ENCODE measurements around the gene PCSK1.

- no peak for TF ChIP-seq CTCF (IDR thresholded peaks at IDR 0.05; ENCODE audit: poor library complexity)
- TF ChIP-seq EZH2 (IDR thresholded peaks at IDR 0.05; ENCODE audit: borderline replicate concordance) = no peak
These were observed 26.5 kb upstream of the PCSK1 start for GRCh38 chr5:96459313-96460121.
